ENCODE data around the gene CXCL17.

GRCh38 chr19:42407816-42408175, 35.0 kb downstream of the CXCL17 start:
- no peak for TF ChIP-seq POLR2AphosphoS5 (IDR thresholded peaks at IDR 0.05; ENCODE audit: low read depth, low read length)
- no peak for TF ChIP-seq POLR2A (IDR thresholded peaks at IDR 0.05; ENCODE audit: low read depth, low read length)

Measured in GM12892 (cell line).